HL-60 (cell line): ENCODE measurements around the gene SERINC2.

ENCODE experiments used
- CTCF ChIP-seq: IDR thresholded peaks from one replicate; pipeline ENCODE4 v1.5.1; 2011; ENCODE audit warnings: low read length, control low read depth, inconsistent platforms; ENCODE audit not compliant: insufficient read depth
- GABPA ChIP-seq: IDR thresholded peaks from 2 replicates; pipeline ENCODE4 v1.6.1; 2012; ENCODE audit warnings: low read depth
- POLR2AphosphoS5 ChIP-seq: IDR thresholded peaks from 2 replicates; pipeline ENCODE4 v1.6.1; 2012; ENCODE audit warnings: low read depth
- REST ChIP-seq: IDR thresholded peaks from 2 replicates; pipeline ENCODE4 v1.6.1; 2012; ENCODE audit warnings: low read depth; ENCODE audit not compliant: insufficient replicate concordance

- no peak for TF ChIP-seq CTCF
- no peak for TF ChIP-seq GABPA
- TF ChIP-seq POLR2AphosphoS5: peak; percentile 43; the same call in 1 of the 2 replicates
- no peak for TF ChIP-seq REST
Measured at GRCh38 chr1:31423418-31423947, 10.5 kb downstream of the SERINC2 start.
